ENCODE results near the gene PKN3.

DNA sequence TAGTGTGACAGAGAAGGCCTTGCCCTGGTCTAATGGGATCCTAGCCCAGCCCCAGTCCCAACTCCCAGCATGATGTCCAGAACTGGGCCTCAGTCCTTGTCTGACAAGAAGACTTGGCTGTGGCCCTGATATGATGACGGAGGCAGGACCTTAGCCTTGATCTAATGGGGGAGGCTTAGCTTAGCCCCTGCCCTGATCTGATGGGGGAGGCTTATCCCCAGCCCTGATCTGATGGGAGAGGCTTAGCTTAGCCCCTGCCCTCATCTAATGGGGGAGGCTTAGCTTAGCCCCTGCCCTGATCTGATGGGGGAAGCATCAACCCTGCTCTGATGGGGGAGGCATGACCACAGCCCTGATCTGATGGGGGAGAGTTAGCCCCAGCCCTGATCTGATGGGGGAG, 3.7 kb downstream of the PKN3 start:
- TF ChIP-seq RELA (CRISPR knock-in tag; IDR thresholded peaks at IDR 0.05) (no peak), POLR2AphosphoS2 (IDR thresholded peaks at IDR 0.05; ENCODE audit: low read depth, low read length) (no peak), EZH2 (conservative IDR thresholded peaks at IDR 0.05; ENCODE audit: low read depth, low read length) (no peak), ZNF207 (IDR thresholded peaks at IDR 0.05; ENCODE audit: borderline replicate concordance) (no peak), SP1 (IDR thresholded peaks at IDR 0.05) (no peak), SP1 (CRISPR knock-in tag; IDR thresholded peaks at IDR 0.05) (no peak), PHB2 (IDR thresholded peaks at IDR 0.05; ENCODE audit: partially characterized antibody) (no peak), RORA (CRISPR knock-in tag; IDR thresholded peaks at IDR 0.05) (no peak)
- TF ChIP-seq, protein P1, sequence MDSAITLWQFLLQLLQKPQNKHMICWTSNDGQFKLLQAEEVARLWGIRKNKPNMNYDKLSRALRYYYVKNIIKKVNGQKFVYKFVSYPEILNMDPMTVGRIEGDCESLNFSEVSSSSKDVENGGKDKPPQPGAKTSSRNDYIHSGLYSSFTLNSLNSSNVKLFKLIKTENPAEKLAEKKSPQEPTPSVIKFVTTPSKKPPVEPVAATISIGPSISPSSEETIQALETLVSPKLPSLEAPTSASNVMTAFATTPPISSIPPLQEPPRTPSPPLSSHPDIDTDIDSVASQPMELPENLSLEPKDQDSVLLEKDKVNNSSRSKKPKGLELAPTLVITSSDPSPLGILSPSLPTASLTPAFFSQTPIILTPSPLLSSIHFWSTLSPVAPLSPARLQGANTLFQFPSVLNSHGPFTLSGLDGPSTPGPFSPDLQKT (CRISPR knock-in tag; IDR thresholded peaks at IDR 0.05; ENCODE audit: borderline replicate concordance) = no peak
- TF ChIP-seq, protein P2, sequence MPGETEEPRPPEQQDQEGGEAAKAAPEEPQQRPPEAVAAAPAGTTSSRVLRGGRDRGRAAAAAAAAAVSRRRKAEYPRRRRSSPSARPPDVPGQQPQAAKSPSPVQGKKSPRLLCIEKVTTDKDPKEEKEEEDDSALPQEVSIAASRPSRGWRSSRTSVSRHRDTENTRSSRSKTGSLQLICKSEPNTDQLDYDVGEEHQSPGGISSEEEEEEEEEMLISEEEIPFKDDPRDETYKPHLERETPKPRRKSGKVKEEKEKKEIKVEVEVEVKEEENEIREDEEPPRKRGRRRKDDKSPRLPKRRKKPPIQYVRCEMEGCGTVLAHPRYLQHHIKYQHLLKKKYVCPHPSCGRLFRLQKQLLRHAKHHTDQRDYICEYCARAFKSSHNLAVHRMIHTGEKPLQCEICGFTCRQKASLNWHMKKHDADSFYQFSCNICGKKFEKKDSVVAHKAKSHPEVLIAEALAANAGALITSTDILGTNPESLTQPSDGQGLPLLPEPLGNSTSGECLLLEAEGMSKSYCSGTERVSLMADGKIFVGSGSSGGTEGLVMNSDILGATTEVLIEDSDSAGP (CRISPR knock-in tag; IDR thresholded peaks at IDR 0.05; ENCODE audit: borderline replicate concordance) = no peak
- TF ChIP-seq, protein P3, sequence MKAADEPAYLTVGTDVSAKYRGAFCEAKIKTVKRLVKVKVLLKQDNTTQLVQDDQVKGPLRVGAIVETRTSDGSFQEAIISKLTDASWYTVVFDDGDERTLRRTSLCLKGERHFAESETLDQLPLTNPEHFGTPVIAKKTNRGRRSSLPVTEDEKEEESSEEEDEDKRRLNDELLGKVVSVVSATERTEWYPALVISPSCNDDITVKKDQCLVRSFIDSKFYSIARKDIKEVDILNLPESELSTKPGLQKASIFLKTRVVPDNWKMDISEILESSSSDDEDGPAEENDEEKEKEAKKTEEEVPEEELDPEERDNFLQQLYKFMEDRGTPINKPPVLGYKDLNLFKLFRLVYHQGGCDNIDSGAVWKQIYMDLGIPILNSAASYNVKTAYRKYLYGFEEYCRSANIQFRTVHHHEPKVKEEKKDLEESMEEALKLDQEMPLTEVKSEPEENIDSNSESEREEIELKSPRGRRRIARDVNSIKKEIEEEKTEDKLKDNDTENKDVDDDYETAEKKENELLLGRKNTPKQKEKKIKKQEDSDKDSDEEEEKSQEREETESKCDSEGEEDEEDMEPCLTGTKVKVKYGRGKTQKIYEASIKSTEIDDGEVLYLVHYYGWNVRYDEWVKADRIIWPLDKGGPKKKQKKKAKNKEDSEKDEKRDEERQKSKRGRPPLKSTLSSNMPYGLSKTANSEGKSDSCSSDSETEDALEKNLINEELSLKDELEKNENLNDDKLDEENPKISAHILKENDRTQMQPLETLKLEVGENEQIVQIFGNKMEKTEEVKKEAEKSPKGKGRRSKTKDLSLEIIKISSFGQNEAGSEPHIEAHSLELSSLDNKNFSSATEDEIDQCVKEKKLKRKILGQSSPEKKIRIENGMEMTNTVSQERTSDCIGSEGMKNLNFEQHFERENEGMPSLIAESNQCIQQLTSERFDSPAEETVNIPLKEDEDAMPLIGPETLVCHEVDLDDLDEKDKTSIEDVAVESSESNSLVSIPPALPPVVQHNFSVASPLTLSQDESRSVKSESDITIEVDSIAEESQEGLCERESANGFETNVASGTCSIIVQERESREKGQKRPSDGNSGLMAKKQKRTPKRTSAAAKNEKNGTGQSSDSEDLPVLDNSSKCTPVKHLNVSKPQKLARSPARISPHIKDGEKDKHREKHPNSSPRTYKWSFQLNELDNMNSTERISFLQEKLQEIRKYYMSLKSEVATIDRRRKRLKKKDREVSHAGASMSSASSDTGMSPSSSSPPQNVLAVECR (CRISPR knock-in tag; IDR thresholded peaks at IDR 0.05; ENCODE audit: borderline replicate concordance) = no peak
- TF ChIP-seq, protein P4, sequence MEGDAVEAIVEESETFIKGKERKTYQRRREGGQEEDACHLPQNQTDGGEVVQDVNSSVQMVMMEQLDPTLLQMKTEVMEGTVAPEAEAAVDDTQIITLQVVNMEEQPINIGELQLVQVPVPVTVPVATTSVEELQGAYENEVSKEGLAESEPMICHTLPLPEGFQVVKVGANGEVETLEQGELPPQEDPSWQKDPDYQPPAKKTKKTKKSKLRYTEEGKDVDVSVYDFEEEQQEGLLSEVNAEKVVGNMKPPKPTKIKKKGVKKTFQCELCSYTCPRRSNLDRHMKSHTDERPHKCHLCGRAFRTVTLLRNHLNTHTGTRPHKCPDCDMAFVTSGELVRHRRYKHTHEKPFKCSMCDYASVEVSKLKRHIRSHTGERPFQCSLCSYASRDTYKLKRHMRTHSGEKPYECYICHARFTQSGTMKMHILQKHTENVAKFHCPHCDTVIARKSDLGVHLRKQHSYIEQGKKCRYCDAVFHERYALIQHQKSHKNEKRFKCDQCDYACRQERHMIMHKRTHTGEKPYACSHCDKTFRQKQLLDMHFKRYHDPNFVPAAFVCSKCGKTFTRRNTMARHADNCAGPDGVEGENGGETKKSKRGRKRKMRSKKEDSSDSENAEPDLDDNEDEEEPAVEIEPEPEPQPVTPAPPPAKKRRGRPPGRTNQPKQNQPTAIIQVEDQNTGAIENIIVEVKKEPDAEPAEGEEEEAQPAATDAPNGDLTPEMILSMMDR (CRISPR knock-in tag; IDR thresholded peaks at IDR 0.05) = no peak
- TF ChIP-seq, protein P5, sequence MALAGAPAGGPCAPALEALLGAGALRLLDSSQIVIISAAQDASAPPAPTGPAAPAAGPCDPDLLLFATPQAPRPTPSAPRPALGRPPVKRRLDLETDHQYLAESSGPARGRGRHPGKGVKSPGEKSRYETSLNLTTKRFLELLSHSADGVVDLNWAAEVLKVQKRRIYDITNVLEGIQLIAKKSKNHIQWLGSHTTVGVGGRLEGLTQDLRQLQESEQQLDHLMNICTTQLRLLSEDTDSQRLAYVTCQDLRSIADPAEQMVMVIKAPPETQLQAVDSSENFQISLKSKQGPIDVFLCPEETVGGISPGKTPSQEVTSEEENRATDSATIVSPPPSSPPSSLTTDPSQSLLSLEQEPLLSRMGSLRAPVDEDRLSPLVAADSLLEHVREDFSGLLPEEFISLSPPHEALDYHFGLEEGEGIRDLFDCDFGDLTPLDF (CRISPR knock-in tag; IDR thresholded peaks at IDR 0.05) = no peak
- TF ChIP-seq, protein P6, sequence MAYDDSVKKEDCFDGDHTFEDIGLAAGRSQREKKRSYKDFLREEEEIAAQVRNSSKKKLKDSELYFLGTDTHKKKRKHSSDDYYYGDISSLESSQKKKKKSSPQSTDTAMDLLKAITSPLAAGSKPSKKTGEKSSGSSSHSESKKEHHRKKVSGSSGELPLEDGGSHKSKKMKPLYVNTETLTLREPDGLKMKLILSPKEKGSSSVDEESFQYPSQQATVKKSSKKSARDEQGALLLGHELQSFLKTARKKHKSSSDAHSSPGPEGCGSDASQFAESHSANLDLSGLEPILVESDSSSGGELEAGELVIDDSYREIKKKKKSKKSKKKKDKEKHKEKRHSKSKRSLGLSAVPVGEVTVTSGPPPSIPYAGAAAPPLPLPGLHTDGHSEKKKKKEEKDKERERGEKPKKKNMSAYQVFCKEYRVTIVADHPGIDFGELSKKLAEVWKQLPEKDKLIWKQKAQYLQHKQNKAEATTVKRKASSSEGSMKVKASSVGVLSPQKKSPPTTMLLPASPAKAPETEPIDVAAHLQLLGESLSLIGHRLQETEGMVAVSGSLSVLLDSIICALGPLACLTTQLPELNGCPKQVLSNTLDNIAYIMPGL (CRISPR knock-in tag; IDR thresholded peaks at IDR 0.05; ENCODE audit: borderline replicate concordance in 1 of 2, low read depth in 1 of 2) = no peak
